Psoas muscle (tissue), 8 donors: Measurements from ENCODE around the gene ORAI2. TPM values are rescaled to one million over a fixed set of nuclear protein-coding genes. Genes with fewer than 3 reads are reported as not detected.

Experiments used
- ATAC-seq, 4 donors: fragments of 200-7000 bp; cut with Tn5 transposase; one replicate each; pipeline ENCODE4 v1.9.1; 2020; ENCODE audit warnings: moderate library complexity in 3 of 4, mild to moderate bottlenecking in 2 of 4
- DNase-seq, 2 donors: peaks; one replicate each; pipeline ENCODE4 v3.0.0-alpha.2; 2020
- H3K27ac ChIP-seq: fragments of 200-600 bp; one replicate; pipeline ENCODE4 v1.8.0; 2022
- H3K27me3 ChIP-seq, 3 donors: fragments of 200-600 bp in 1 of 3; one replicate each; pipeline versions ENCODE4 v1.6.1 to v1.8.0; 2013 to 2022; ENCODE audit warnings: low read length in 2 of 3, mild to moderate bottlenecking in 2 of 3, moderate library complexity in 1 of 3; ENCODE audit not compliant: insufficient read depth in 3 of 3
- H3K36me3 ChIP-seq, 2 donors: fragments of 200-600 bp in 1 of 2; one replicate each; pipeline versions ENCODE4 v1.6.1 to v1.8.0; 2013 to 2022; ENCODE audit warnings: low read depth in 1 of 2, mild to moderate bottlenecking in 1 of 2, moderate library complexity in 1 of 2; ENCODE audit not compliant: insufficient read depth in 1 of 2
- H3K4me1 ChIP-seq: fragments of 200-600 bp; one replicate; pipeline ENCODE4 v1.8.0; 2022
- H3K4me3 ChIP-seq: fragments of 200-600 bp; one replicate; pipeline ENCODE4 v1.8.0; 2022; ENCODE audit warnings: mild to moderate bottlenecking
- H3K9me3 ChIP-seq: fragments of 200-600 bp; one replicate; pipeline ENCODE4 v1.8.0; 2022
- WGBS, 3 donors: extraction: QIAGEN DNeasy Blood & Tissue Kit; methylation state at CpG; one replicate each; pipeline versions ENCODE4 v1.1.6 to v1.1.7; 2013; 5-methylcytosine and 5-hydroxymethylcytosine counted together
- intact Hi-C, 2 donors: fragments of 100-400 bp; cut with DNase I; formaldehyde crosslinking; loops; one replicate each; pipeline versions ENCODE4 v1.11.0 to v1.14.2; 2022
- polyA plus RNA-seq, 3 donors: library from polyadenylated mRNA; stranded (reverse); fragments of 200-250 nt; gene quantifications; one replicate each; pipeline ENCODE4 v1.2.3, GENCODE V29; 2013
- total RNA-seq, 4 donors: library from RNA; stranded (reverse); fragmentation: NEBNext Ultra II Directional in 2 of 4; extraction: Animal tissue kit (Norgen Biotek cat#: 25700) in 2 of 4; gene quantifications; one replicate each; pipeline versions ENCODE4 v1.2.1 to v1.2.4, GENCODE V29; 2021 to 2023
- TF ChIP-seq, protein P1 (sequence below): fragments of 200-600 bp; IDR thresholded peaks from one replicate; pipeline ENCODE4 v1.8.0; 2022; ENCODE audit warnings: antibody characterized with exemption
- donor health status: healthy with polysubstance abuse.
- donor health status: DM: no; HTN: no; CAD: no; lungs with moderate emphysema.
- donor health status: Bipolar disorder and iron deficiency.
- donor health status: healthy.
- donor health status: DM: yes; HTN: yes; CAD: no.
- donor health status: DM: no; HTN: no; CAD: no.
- donor health status: DM: no; HTN: no; CAD: no.
- donor health status: DM: yes; HTN: yes; CAD: no.

ORAI2 gene
- total and polyA plus RNA-seq, 7 donors, result 1.3 to 4.4 (median 2.1) TPM

DNA sequence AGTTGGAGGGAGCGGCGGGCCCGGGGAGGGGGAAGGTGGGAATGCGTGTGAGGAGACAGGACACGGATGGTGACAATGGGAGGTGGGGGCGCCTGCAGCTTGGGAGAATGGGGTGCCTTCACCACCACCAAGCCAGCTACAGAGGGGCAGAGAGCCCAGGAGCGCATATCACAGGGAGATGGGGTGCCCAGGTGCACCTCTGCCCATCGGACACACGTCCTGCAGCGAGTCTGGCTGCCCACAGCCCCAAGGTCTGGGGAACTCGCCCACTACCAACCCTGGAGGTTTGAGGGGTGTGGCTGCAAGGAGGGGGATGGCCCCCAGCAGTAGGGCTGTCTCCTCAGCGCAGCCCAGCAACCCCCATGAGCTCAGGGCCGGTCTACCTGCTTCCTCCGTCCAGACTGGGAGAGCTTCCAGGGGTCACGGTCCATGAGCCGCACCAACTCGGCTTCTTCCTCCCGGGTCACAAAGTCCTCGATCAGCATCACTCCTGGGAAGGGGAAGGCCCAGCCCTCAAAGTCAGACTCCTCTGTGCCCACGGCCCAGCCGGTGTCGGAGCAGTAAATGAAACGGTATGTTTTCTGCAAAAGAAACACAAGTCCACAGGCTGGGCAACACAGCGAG, 26.0 kb downstream of the ORAI2 start:
- no peaks in the 10 kb centered on the region for H3K27me3 ChIP-seq
- ATAC-seq, result no peak
- WGBS, 3 donors, result 92 to 94% (median 93%) methylated on average over 22 to 24 of the region's 24 CpGs
- no peak for DNase-seq
- peaks cover 9% of the 10 kb centered on the region for H3K4me1 ChIP-seq
- intact Hi-C loops, result no loop called here
- H3K36me3 ChIP-seq, result peaks cover 3 to 37% of the 10 kb centered on the region in 2 donors
- H3K9me3 ChIP-seq, result no peaks in the 10 kb centered on the region
- no peak overlapping the region for H3K27ac ChIP-seq
- no peak overlapping the region for H3K4me3 ChIP-seq
- TF ChIP-seq, protein P1, sequence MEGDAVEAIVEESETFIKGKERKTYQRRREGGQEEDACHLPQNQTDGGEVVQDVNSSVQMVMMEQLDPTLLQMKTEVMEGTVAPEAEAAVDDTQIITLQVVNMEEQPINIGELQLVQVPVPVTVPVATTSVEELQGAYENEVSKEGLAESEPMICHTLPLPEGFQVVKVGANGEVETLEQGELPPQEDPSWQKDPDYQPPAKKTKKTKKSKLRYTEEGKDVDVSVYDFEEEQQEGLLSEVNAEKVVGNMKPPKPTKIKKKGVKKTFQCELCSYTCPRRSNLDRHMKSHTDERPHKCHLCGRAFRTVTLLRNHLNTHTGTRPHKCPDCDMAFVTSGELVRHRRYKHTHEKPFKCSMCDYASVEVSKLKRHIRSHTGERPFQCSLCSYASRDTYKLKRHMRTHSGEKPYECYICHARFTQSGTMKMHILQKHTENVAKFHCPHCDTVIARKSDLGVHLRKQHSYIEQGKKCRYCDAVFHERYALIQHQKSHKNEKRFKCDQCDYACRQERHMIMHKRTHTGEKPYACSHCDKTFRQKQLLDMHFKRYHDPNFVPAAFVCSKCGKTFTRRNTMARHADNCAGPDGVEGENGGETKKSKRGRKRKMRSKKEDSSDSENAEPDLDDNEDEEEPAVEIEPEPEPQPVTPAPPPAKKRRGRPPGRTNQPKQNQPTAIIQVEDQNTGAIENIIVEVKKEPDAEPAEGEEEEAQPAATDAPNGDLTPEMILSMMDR, result no peak

- intact Hi-C loops, result loop anchor here in 1 of 2 donors (5.0 kb wide), 1 partner anchor 48 kb away; no protein-coding TSS in a partner anchor
- 75 to 83% (median 77%) methylated on average over 8 of the region's 8 CpGs for WGBS, 3 donors
- ATAC-seq (no peak), DNase-seq (no peak)
- Histone ChIP-seq H3K36me3 (peaks cover 3 to 37% of the 10 kb centered on the region in 2 donors), H3K9me3 (no peaks in the 10 kb centered on the region), H3K4me3 (no peak overlapping the region), H3K27ac (no peak overlapping the region), H3K27me3 (no peaks in the 10 kb centered on the region), H3K4me1 (peaks cover 10% of the 10 kb centered on the region)
- TF ChIP-seq, protein P1, result no peak
Measured at GRCh38 chr7:102460467-102460866, 27.1 kb downstream of the ORAI2 start.

DNA sequence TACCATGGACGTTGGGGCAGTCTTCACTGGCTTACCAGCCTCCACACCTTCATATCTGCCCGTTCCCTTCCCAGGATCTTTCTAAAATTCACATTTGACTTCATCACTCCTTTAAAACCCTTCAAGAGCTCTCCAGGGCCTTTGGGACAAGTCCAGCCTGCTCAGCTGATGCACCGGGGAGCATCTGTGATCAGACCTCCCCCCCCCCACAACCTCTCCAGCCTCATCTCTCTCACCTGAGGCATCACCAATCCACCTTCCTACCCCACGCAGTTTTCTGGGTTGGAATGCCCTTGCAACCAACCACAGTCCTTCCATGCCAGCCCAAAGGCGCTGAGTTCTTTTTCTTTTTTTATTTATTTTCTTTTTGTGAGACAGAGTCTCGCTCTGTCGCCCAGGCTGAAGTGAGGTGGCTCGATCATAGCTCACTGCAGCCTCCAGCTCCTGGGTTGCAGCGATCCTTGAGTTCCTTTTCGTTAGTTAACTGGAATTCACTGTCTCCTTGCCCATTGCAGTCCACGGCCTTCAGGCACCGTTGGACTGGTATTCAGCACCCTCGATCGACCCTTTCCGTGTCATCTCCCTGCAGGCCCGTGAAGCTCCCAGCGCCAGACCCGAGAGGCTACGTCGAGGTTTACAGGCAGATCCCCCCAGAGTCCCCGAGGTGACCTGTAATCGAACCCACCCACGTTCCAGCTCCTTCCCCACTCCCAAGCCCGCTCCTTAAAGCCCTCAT, 30.6 kb downstream of the ORAI2 start:
- Histone ChIP-seq H3K9me3 (no peaks in the 10 kb centered on the region), H3K36me3 (peaks cover 0 to 11% of the 10 kb centered on the region in 2 donors), H3K27me3 (no peaks in the 10 kb centered on the region), H3K27ac (peak overlapping the region; percentile 71), H3K4me3 (peak overlapping the region; percentile 78), H3K4me1 (peaks cover 15% of the 10 kb centered on the region)
- TF ChIP-seq, protein P1, result no peak
- 8 to 13% (median 9%) methylated on average over 24 of the region's 24 CpGs for WGBS, 3 donors
- peak; percentile 2 to 8 (median 4) for ATAC-seq
- intact Hi-C loops, result loop anchor here in 1 of 2 donors (5.0 kb wide), 1 partner anchor 52 kb away; no protein-coding TSS in a partner anchor
- DNase-seq, result no peak

DNA sequence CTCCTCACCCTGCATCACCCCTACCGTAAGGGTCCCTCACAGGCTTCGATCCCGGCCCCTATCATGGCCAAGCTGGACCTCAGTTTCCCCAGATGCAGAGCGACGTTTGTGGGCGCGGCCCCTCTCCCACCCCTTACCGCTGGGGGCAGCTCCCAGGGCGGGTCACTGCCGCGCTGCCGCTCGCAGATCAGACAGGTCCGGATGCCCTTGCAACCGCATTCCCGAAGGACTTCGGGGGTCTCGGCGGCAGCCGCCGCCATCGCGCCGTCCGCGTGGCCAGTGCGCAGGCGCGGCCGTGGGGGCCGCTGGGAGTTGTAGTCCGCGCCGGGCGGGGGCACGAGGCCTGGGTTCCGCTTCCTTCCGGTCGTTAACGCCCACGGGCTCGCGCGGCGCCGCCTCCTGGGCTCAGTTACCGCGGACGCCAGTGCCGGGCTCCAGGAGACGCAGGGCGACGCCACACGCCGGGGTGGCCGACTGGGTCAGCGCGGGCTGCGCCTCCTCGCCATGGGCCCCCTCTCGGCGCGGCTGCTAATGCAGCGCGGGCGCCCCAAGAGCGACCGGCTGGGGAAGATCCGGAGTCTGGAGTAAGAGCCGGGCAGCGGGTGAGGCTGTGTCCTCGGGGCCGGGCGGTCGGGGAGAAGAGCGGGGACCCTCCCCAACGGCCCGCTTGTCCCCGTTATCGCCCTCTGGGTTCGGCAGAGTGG, 31.4 kb downstream of the ORAI2 start, which contains the start of the genes ALKBH4 and LRWD1:
TSS of gene ALKBH4 (minus strand) at position 287 of the 704 bp plus-strand sequence. CDS start at position 260, 27 bp downstream.
TSS of gene LRWD1 (plus strand) at position 408 of the 704 bp plus-strand sequence. CDS start at position 505, 97 bp downstream.
- ATAC-seq, result peak; percentile 95 to 97 (median 96)
- TF ChIP-seq, protein P1, result peak; percentile 17
- Histone ChIP-seq H3K4me3 (peak within 1 kb of the TSS; percentile 78), H3K27me3 (no peaks in the 10 kb centered on the region), H3K9me3 (no peaks in the 10 kb centered on the region), H3K27ac (peak within 1 kb of the TSS; percentile 71), H3K36me3 (peaks cover 0 to 8% of the 10 kb centered on the region in 2 donors), H3K4me1 (peaks cover 15% of the 10 kb centered on the region)
- intact Hi-C loops, result loop anchor here in 1 of 2 donors (5.0 kb wide), 1 partner anchor 52 kb away; no protein-coding TSS in a partner anchor
- 0 to 1% (median 1%) methylated on average over 75 to 81 of the region's 81 CpGs for WGBS, 3 donors
- DNase-seq, result peak; percentile 96 to 98
